ENCODE data around the gene LSM7.
A peak's percentile ranks its signal among the peaks of the same experiment; 100 is the strongest.

LSM7 gene

GRCh38 chr19:2328401-2329148, at the start of gene LSM7, which contains the start of gene SPPL2B:
Gene LSM7 (minus strand): TSS chr19:2328586. CDS start chr19:2328566, 20 bp downstream.
Gene SPPL2B (plus strand): TSS chr19:2328684. CDS start chr19:2328710, 26 bp downstream.
- DNase-seq (ENCODE audit: low read depth in 2 of 2): peak; percentile 83 to 90

GRCh38 chr19:2376784-2377519, 48.6 kb upstream of the LSM7 start:
- no peak for DNase-seq (ENCODE audit: low read depth in 2 of 2)

GRCh38 chr19:2375353-2376121, 47.2 kb upstream of the LSM7 start:
- no peak for DNase-seq (ENCODE audit: low read depth in 2 of 2)

DNA sequence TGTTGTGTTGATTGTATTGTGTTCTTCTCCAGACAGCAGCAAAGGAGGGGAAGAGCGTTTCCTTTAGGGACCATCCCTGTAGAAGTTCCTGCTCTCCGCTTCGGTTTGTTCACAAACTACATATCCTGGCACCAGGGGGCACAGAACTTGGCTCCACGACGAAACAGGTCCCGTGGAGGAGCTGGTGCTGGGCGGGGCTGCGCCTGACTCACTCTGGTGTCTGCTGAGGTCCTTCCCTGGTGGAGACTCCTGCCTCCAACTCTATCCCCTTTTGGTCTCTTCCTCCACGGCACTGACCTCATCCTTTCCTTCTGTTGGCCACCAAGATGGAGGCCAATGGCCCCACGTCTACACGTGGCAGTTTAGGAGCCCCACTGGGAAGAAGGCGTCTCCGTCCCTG, 46.4 kb upstream of the LSM7 start:
- no peak for DNase-seq (ENCODE audit: low read depth in 2 of 2)

DNA sequence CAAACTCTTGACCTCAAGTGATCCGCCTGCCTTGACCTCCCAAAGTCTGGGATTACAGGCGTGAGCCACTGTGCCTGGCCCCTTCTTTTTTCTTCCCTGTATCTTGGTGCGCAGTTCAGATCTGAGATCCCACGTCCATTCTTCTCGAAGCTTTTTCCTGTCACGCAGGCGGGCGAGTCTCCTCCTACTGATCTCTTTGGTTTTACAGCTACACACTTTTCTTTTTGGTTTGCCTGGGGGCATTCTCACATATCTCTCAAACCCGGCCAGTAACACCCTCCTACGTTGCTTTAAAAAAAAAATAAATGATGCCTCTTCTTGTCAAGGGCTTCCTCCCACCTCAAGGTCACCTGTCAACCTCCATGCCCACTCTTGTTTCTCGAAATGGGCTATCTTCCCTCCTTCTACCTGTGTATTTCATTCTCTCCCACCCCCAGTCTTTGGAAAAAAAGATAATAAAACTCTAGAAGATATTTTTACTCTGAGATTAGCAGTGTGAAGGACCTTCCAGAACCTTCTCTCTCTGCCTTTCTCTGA, 43.8 kb upstream of the LSM7 start:
- no peak for DNase-seq (ENCODE audit: low read depth in 2 of 2)

GRCh38 chr19:2371656-2372055, 43.3 kb upstream of the LSM7 start:
- no peak for DNase-seq (ENCODE audit: low read depth in 2 of 2)

GRCh38 chr19:2365201-2365970, 37.0 kb upstream of the LSM7 start:
- no peak for DNase-seq (ENCODE audit: low read depth in 2 of 2)

GRCh38 chr19:2363419-2363818, 35.0 kb upstream of the LSM7 start:
- DNase-seq (ENCODE audit: low read depth in 2 of 2): no peak

- no peak for DNase-seq (ENCODE audit: low read depth in 2 of 2)
These were observed 34.5 kb upstream of the LSM7 start for GRCh38 chr19:2362970-2363300.

GRCh38 chr19:2362046-2362969, 33.9 kb upstream of the LSM7 start:
- DNase-seq (ENCODE audit: low read depth in 2 of 2): no peak

- no peak for DNase-seq (ENCODE audit: low read depth in 2 of 2)
These were observed 33.1 kb upstream of the LSM7 start for GRCh38 chr19:2361246-2362045.

DNA sequence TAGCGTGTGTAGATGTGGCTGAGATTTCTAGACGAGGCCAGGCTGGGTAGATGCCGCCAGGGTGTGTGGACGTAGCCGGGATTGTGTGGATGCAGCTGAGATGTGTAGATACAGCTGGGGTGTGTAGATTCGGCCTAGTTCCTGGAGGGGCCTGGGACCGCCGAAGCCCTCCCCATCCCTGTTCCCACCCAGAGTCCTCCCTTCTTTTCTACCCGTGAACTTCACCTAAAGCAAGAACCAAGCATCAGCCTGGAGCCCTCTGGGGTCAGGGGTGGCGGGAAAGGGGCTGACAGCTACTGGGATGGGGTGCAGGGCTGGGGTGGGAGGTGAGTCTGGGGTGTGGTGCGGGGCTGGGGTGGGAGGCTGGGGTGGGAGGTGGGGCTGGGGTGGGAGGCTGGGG, 32.4 kb upstream of the LSM7 start:
- no peak for DNase-seq (ENCODE audit: low read depth in 2 of 2)

- no peak for DNase-seq (ENCODE audit: low read depth in 2 of 2)
These were observed 31.8 kb upstream of the LSM7 start, which contains the start of gene TMPRSS9 for GRCh38 chr19:2359992-2360685. Gene TMPRSS9 (plus strand): TSS chr19:2360265. CDS start chr19:2389786, 29,521 bp downstream.

DNA sequence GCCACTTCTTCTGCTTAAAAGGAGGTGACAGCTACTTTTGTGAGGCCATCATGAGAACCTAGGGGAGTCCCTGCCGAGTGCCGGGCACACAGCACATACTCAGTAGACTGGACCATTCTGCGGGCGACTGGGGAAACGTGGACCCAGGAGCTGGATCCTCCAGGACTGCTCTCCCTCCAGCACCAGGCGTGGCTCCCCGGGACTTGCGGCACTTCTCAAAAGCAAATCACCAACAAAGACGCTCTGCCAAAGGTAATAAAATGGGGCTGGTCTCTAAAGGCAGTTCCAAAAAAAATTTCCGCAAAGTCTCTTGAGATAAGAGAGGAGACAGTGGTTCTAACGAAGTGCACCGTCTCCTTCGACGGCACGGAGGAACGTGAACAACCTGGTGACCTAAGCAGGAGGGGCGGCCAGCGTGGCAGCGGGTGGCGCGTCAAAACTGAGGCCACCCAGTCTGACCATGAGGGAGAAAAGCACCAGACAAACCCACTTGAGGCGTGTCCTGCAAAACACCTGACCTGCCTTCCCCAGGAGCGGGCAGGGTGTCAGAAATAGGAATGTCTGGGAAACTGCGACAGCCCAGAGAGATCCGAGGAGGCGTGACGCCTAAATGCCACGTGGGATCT, 30.3 kb upstream of the LSM7 start:
- DNase-seq (ENCODE audit: low read depth in 2 of 2): no peak

GRCh38 chr19:2357279-2358206, 29.2 kb upstream of the LSM7 start:
- DNase-seq (ENCODE audit: low read depth in 2 of 2): no peak

DNA sequence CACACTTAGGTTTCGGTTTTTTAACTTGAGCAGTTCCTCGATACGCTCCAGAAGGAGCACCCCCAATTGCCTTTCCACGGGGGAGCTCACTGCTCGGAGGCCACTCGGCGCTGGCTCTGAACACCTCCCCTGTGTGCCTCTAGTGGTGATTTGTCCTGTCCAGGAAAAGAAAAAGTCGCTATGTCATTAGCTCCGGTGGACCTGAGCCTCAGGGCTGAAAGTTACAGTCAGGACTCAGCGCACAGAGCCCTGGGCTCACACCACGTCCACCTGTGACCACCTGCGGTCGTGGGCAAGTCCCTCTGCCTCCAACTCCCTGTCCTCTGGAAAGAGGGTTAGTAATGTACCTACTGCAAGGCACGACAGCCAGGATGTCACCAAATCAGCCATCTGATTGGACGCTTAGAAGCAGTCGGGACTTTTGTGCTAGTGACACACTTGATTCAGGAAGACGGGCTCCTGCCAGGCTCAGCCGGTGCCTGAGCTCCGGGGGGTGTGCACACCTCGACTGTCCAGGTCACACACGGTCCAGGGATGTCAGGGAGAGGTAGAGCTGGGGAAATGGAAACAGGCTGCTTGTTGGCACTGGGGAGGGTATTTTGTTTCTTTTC, 27.8 kb upstream of the LSM7 start:
- no peak for DNase-seq (ENCODE audit: low read depth in 2 of 2)

Data from activated CD8-positive, alpha-beta memory T cell treated with anti-CD3 and anti-CD28 coated beads for 4 hours (primary cell).